Tibial artery (tissue), 4 donors: ENCODE data around the gene KCNJ12.
"Not testable (repeated sequence)": the region's sequence is repeated elsewhere in the genome, so short reads cannot be mapped to it uniquely, and the experiment has no call there.

Source experiments
- DNase-seq, 2 donors: peaks; one replicate each; pipeline ENCODE4 v3.0.0-alpha.2; 2019
- H3K27ac ChIP-seq, 2 donors: fragments of 200-600 bp; sonication (generic) in 1 of 2; 1 replicate in 1 of 2; 2 replicates in 1 of 2; pipeline ENCODE4 v1.5.1; 2018 to 2019; ENCODE audit warnings: mild to moderate bottlenecking in 1 of 2
- H3K27me3 ChIP-seq, 2 donors: fragments of 200-600 bp; sonication (generic) in 1 of 2; one replicate each; pipeline versions ENCODE4 v1.5.1 to v1.6.0; 2016 to 2019
- H3K36me3 ChIP-seq, 3 donors: fragments of 200-600 bp; sonication (generic) in 2 of 3; one replicate each; pipeline ENCODE4 v1.5.1; 2016 to 2019; ENCODE audit warnings: mild to moderate bottlenecking in 2 of 3
- H3K4me1 ChIP-seq, 4 donors: fragments of 200-600 bp; sonication (generic) in 2 of 4; 1 replicate in 3 of 4; 2 replicates in 1 of 4; pipeline ENCODE4 v1.5.1; 2016 to 2019
- H3K4me3 ChIP-seq, 2 donors: fragments of 200-600 bp; sonication (generic) in 1 of 2; 1 replicate in 1 of 2; 2 replicates in 1 of 2; pipeline ENCODE4 v1.5.1; 2018 to 2019; ENCODE audit warnings: mild to moderate bottlenecking in 2 of 2
- H3K9me3 ChIP-seq, 3 donors: fragments of 200-600 bp; sonication (generic) in 1 of 3; one replicate each; pipeline ENCODE4 v1.5.1; 2016 to 2019
- CTCF ChIP-seq, 2 experiments: fragments of 200-600 bp in 1 of 2; fragments of 450-650 bp in 1 of 2; IDR thresholded peaks; one replicate each; pipeline ENCODE4 v1.5.1; 2017 to 2019; ENCODE audit warnings: antibody characterized with exemption in 2 of 2, mild to moderate bottlenecking in 1 of 2, moderate library complexity in 1 of 2
- intact Hi-C: fragments of 100-400 bp; cut with DNase I; formaldehyde crosslinking; loops from one replicate; pipeline ENCODE4 v1.15.0; 2023; ENCODE audit warnings: low total_unique reads

KCNJ12 gene

GRCh38 chr17:21453144-21453898 lies 77.2 kb downstream of the KCNJ12 start:
- Histone ChIP-seq H3K4me3 (peak overlapping the region; percentile 34 to 53), H3K36me3 (no peaks in the 10 kb centered on the region), H3K9me3 (no peaks in the 10 kb centered on the region), H3K4me1 (peaks cover 0 to 26% (median 17%) of the 10 kb centered on the region in 4 donors), H3K27ac (no peak overlapping the region), H3K27me3 (peaks cover 0 to 22% of the 10 kb centered on the region in 2 donors)
- no peak for TF ChIP-seq CTCF (IDR thresholded peaks at IDR 0.05)
- intact Hi-C loops: loop anchor here (10.0 kb wide), 1 partner anchor 169 kb away; the partner anchor contains the start of gene MAP2K3
- DNase-seq: no peak

GRCh38 chr17:21454006-21454405 lies 77.8 kb downstream of the KCNJ12 start:
- DNase-seq, H3K36me3 ChIP-seq: not testable (repeated sequence)
- intact Hi-C loops: loop anchor here (10.0 kb wide), 1 partner anchor 169 kb away; the partner anchor contains the start of gene MAP2K3

GRCh38 chr17:21454441-21454840 lies 78.3 kb downstream of the KCNJ12 start:
- peaks cover 0 to 18% of the 10 kb centered on the region in 2 donors for H3K27me3 ChIP-seq
- peaks cover 0 to 26% (median 17%) of the 10 kb centered on the region in 4 donors for H3K4me1 ChIP-seq
- H3K9me3 ChIP-seq: no peaks in the 10 kb centered on the region
- intact Hi-C loops: loop anchor here (10.0 kb wide), 1 partner anchor 170 kb away; the partner anchor contains the start of gene MAP2K3
- no peak for DNase-seq
- H3K27ac ChIP-seq: no peak overlapping the region
- H3K36me3 ChIP-seq: no peaks in the 10 kb centered on the region
- no peak for TF ChIP-seq CTCF (IDR thresholded peaks at IDR 0.05)
- H3K4me3 ChIP-seq: no peak overlapping the region

More at GRCh38 chr17:21454006-21454405, 77.8 kb downstream of the KCNJ12 start:
- not testable (repeated sequence) for H3K4me3 ChIP-seq, H3K9me3 ChIP-seq, H3K27ac ChIP-seq
- peaks cover 0 to 18% of the 10 kb centered on the region in 2 donors for H3K27me3 ChIP-seq
- peaks cover 0 to 26% (median 17%) of the 10 kb centered on the region in 4 donors for H3K4me1 ChIP-seq

- DNase-seq: no peak
- intact Hi-C loops: loop anchor here (5.0 to 10.0 kb wide), 2 partner anchors 52 to 171 kb away; partner anchors contain the start of gene MAP2K3
- no peak for TF ChIP-seq CTCF (IDR thresholded peaks at IDR 0.05)
- Histone ChIP-seq H3K27me3 (peaks cover 0 to 13% of the 10 kb centered on the region in 2 donors), H3K27ac (no peak overlapping the region), H3K36me3 (no peaks in the 10 kb centered on the region), H3K4me3 (no peak overlapping the region), H3K4me1 (peaks cover 0 to 30% (median 17%) of the 10 kb centered on the region in 4 donors), H3K9me3 (no peaks in the 10 kb centered on the region)
Measured at GRCh38 chr17:21455761-21456160, 79.6 kb downstream of the KCNJ12 start.

- peaks cover 0 to 30% (median 17%) of the 10 kb centered on the region in 4 donors for H3K4me1 ChIP-seq
- intact Hi-C loops: loop anchor here (5.0 to 10.0 kb wide), 2 partner anchors 51 to 172 kb away; partner anchors contain the start of gene MAP2K3
- H3K27ac ChIP-seq, H3K36me3 ChIP-seq, DNase-seq, H3K27me3 ChIP-seq, H3K9me3 ChIP-seq, H3K4me3 ChIP-seq: not testable (repeated sequence)
Measured at GRCh38 chr17:21456449-21456848, 80.3 kb downstream of the KCNJ12 start.

- peak; percentile 84 to 97 for TF ChIP-seq CTCF (IDR thresholded peaks at IDR 0.05)
- H3K27me3 ChIP-seq: peaks cover 0 to 3% of the 10 kb centered on the region in 2 donors
- peaks cover 0 to 25% (median 16%) of the 10 kb centered on the region in 4 donors for H3K4me1 ChIP-seq
- H3K4me3 ChIP-seq: no peak overlapping the region
- DNase-seq: peak; percentile 77 to 91
- H3K27ac ChIP-seq: peak overlapping the region in 1 of 2 donors; percentile 13
- H3K36me3 ChIP-seq: no peaks in the 10 kb centered on the region
- H3K9me3 ChIP-seq: no peaks in the 10 kb centered on the region
- intact Hi-C loops: loop anchor here (5.0 to 10.0 kb wide), 2 partner anchors 50 to 173 kb away; partner anchors contain the start of gene MAP2K3
Measured at GRCh38 chr17:21457051-21458026, 81.2 kb downstream of the KCNJ12 start.
